H54 (cell line): ENCODE measurements around the gene TSFM.

Experiments used
- DNase-seq: peaks from one replicate; pipeline ENCODE4 v3.0.0; 2011; ENCODE audit warnings: low spot score, mixed read lengths; ENCODE audit not compliant: insufficient read length
- FAIRE-seq: peaks from 3 replicates; lab custom pipeline; 2011; peaks lifted over from hg19 to GRCh38; lab: Jason Lieb, UNC
- POLR2A ChIP-seq: IDR thresholded peaks from 2 replicates; pipeline ENCODE4 v1.6.1; 2011; ENCODE audit warnings: low read depth, mild to moderate bottlenecking, low read length

The TSFM gene

GRCh38 chr12:57842342-57843294 is 60.0 kb downstream of the TSFM start:
- no peak for TF ChIP-seq POLR2A
- no peak for DNase-seq
- no peak for FAIRE-seq

- 0 out of 2 replicates have a peak, but pooled peaks have one; percentile 15 for TF ChIP-seq POLR2A
- FAIRE-seq = no peak
- peak; percentile 77 for DNase-seq
Measured at GRCh38 chr12:57844709-57845477, 62.3 kb downstream of the TSFM start.

- no peak for FAIRE-seq
- DNase-seq = peak; percentile 48
- 0 out of 2 replicates have a peak, but pooled peaks have one; percentile 16 for TF ChIP-seq POLR2A
Measured at GRCh38 chr12:57845478-57846284, 63.1 kb downstream of the TSFM start.

GRCh38 chr12:57846285-57846576 is 63.6 kb downstream of the TSFM start:
- no peak for TF ChIP-seq POLR2A
- FAIRE-seq (no peak), DNase-seq (no peak)

- DNase-seq = peak; percentile 98
- TF ChIP-seq POLR2A = peak; percentile 41
- no peak for FAIRE-seq
Measured at GRCh38 chr12:57846577-57847319, 64.2 kb downstream of the TSFM start, which contains the start of gene CTDSP2. Gene CTDSP2, minus strand, starts transcription at chr12:57846729. Its CDS starts 294 bp downstream, at chr12:57846435.
